Measurements from ENCODE around the gene VCPKMT.
"Not testable (repeated sequence)": the region's sequence is repeated elsewhere in the genome, so short reads cannot be mapped to it uniquely, and the experiment has no call there.

Gene VCPKMT

GRCh38 chr14:50092006-50092555 lies 24.3 kb downstream of the VCPKMT start:
- no peak for DNase-seq (ENCODE audit: low read depth in 2 of 2)

DNA sequence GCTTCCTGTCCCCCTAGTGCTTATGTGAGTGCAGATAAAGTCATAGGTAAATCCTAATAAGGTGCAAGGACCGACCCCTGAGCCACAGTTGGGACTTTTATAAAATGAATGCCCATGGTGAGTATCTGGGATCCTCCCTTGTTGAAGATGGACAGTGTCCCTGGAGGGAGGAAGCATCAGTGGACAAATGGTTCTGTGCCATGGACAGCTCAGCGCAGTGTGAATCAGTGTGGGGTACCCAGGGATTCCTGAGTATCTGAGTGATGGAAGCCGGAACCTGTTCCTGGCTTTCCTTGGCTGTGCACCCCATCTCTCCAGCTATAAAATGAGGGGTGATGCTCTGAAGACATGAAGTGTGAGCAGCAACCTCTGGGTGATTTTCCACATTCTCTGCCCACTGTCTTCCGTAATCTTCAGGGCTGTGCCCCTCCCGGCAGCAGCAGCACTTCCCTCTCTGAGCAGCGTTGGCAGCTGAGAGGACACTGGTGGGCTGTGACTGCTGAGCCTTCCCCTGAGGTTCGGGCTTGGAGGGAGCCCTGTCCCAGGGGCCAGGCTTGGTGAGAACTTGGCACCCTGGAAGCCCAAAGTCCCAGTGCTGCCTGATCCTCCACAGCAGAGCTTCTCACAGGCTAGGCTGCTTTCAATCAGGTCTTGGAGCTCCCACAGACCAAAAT lies 25.0 kb downstream of the VCPKMT start:
- no peak for DNase-seq (ENCODE audit: low read depth in 2 of 2)

GRCh38 chr14:50089208-50089607 lies 27.2 kb downstream of the VCPKMT start:
- no peak for DNase-seq (ENCODE audit: low read depth in 2 of 2)

DNA sequence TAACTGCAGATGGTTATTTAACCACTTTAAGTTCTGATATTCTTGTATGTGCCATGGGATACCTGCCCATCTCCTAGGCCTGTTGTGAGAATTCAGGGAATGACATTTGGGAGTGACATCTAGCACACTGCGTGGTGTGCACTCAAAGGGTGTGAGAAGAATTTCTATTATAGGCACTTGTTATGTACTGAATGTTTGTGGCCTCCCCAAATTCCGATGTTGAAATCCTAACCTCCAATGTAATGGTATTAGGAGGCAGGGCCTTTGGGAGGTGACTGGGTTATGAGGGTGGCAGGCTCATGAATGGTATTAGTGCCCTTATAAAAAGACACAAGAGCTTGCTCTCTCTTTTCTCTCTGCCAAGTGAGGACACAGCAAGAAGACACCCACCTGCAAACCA lies 27.6 kb downstream of the VCPKMT start:
- no peak for DNase-seq (ENCODE audit: low read depth in 2 of 2)

DNA sequence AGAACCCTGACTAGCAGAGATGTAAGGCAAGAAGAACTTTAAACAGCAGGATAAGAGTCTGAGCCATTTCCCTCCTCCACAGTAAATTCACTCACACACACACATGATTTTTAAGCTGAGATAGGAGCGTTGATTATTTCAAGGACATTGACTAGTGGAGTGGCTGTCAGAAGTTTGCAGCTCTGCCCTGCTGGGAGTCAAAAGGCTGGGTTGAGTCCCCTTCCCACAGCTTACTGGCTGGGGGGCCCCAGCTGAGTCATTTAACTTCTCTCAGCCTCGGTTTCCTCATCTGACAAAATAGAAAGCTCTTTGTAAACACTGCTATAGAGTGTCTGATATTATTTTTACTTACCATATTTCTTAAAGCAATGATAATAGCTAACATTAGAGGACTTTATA lies 28.3 kb downstream of the VCPKMT start:
- no peak for DNase-seq (ENCODE audit: low read depth in 2 of 2)

DNA sequence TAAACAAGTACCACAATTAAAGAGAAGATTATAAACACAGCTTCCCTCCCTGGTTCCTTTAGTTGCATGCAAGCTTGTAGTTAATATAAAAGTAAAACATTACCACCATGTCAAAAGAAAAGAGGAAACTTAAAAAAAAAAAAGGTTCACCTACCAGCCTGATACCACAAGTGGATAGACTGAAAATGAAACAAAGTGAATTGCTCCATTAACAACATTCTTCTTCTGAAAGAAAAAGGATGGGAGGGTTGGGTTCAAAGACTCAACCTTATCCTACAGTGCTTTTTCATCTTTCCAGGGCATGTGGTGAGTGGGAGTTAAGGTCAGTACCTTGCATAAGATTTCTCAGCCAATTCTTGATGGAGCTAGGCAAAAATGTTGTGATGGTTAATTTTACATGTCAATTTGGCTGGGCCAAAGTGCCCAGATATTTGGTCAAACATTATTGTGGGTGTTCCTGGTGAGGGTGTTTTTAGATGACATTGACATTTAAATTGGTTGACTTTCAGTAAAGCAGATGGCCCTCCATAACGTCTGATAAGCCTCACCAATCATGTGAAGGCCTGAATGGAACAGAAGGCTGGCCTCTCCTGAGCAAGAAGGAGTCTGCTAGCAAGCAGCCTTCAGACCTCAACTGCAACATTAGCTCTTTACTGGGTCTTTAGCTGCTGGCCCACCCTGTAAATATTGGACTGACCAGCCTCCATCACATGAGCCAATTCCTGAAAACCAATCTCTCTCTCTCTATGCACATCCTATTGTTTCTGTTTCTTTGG lies 28.8 kb downstream of the VCPKMT start:
- no peak for DNase-seq (ENCODE audit: low read depth in 2 of 2)

DNA sequence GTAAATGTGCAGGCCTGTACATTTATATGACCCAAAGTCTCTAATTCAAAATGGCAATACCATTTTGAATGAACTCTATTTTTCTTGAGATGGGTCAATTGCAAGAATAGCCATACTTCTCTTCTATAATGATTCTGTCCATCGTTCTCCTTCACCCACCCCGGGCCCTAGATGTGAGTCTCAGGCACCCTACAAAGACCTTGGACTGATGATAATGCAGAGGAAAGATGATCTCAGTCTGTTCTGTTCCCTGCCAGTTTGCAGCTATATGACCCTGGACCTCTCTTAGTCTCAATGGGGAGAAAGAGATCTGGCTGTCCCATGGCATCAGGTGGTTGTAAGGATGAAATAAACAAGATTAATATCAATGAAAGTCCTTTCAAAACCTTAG lies 30.1 kb downstream of the VCPKMT start:
- no peak for DNase-seq (ENCODE audit: low read depth in 2 of 2)

DNA sequence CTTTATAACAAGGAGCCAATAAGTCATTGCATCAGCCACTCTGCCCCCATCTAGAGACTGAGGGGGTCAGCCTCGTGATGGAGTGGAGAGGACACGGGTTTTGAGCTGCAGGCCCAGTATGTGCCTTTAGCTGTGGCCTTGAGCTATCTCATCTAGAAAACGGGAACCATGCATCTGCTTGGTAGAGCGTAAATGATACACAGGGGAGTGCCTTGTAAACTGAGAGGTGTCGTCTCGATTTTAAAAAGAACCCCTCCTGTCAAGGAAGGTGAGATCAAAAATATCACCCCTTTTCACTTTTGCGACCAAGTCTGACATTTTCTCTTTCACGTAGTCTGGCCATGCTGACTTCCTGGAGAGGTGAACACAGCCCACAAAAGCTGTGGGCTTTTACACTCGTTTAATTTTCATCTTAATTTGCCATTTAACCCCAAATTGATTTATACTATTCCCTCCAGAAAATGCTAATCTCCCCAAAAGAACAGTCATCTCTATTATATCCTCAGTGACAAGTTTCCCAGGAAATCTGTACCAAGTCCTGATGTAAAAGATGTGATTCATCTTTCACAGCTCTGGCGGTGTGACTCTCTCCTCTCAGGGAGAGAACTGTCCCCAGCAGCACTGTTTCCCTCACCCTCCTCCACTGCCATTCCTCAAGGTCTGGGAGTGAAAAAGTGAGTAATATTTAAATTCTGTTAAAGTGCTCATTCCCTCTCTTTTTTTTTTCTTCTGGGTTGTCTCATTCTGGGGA lies 30.6 kb downstream of the VCPKMT start:
- DNase-seq (ENCODE audit: low read depth in 2 of 2) = no peak

DNA sequence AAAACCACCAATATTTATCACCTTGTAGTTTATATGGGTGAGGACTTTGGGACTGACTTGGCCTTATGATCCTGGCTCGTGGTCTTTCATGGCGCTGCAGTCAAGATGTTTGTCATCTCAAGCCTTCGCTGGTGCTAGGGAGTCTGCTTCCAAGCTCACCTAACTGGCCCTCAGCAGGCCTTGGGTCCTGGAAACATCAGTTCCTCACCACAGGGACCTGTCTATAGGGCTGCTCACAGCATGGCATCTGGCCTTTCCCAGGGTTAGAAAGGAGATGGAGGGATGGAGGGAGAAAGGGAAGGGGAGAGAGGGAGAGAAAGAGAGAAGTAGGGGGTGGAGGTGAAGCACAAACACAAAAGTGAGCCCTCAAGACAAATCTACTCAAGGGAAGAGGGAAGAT lies 31.7 kb downstream of the VCPKMT start:
- no peak for DNase-seq (ENCODE audit: low read depth in 2 of 2)

DNA sequence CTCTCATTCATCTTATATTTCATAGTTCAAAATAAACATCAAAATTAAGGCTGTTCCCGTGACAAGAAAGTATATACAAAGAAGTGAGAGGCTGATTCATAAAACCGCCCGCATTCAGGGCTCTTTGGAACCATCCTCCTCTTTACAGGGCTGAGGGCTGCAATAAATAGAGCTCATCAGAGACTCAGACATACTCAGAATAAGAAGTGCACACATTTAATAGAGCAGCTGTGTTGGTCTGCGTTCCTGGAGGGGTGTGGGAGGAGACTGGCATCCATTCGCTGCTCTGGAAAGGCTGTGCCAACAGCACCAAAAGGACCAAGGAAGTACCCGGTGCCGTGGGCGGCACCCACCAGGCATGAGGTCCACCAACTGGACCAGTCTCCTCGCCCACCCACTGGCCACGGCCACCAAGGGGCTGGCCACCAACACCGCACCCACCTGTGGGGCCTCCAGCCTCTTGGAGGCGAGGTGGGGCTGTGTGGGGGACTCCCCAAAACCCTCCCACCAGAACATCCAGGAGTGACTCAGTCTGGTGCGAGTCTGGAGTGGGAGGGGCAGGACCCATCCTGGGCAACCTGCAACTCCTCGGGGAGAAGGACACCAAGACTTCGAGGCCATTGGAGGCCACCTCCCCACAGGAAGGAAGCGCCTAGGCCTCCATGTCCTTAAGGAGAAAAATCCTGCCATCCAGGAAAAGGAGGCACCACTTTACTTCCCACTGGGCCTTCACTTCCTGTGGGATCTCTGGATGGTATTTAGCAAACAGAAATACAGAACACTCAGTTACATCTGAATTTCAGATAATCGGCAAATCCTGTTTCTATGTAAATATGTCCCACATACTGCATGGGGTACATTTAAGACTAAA lies 32.7 kb downstream of the VCPKMT start:
- peak in 1 of 2 donors; percentile 42 for DNase-seq (ENCODE audit: low read depth in 2 of 2)

DNA sequence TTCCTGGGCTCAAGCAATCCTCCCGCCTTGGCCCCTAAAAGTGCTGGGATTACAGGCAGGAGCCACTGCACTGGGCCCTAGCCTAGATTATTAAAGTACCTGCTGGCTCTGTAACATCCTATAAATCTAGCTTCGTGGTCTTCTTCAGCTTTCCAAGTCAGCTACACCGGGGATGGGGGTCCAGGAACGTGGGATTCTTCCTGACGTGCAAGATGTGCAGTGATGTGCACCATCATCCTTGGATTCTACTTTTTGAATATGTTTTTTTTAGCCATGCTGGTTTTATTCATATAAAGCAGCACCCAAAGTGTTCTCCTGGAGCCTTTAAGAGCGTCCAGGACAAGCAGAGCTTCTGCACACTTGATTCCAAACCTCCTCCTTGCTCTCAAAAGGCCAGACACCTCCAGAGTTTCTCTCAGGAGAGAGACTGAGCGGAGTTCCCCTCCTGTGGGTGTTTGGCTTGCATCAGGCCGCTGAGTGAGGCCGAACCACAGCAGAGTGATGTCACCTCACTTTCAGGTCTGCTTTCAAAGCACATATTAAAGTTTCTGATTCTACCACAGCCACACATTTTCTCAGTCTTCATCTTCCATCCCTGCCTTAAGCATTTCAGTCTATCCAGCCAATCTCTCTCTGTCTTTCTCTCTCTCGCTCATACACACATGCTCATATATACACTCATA lies 33.4 kb downstream of the VCPKMT start:
- peak; percentile 63 to 75 for DNase-seq (ENCODE audit: low read depth in 2 of 2)

DNA sequence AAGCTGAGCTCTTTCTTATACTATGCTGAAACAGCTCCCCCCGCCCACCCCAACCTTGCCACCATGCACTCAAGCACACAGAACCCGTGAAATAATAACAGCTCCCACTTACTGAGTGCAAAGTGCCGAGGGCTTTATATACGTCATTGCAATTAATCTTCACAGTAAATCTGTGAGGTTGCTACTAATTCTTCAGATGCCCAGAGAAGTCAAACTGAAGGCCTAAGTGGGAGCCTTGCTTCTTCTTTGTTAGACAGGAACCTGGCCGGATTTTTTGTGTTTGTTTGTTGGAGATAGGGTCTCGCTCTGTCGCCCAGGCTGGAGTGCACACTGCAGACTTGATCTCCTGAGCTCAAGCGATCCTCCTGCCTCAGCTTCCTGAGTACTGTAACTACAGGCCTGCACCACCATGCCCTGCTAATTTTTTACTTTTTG lies 34.0 kb downstream of the VCPKMT start:
- peak in 1 of 2 donors; percentile 35 for DNase-seq (ENCODE audit: low read depth in 2 of 2)

DNA sequence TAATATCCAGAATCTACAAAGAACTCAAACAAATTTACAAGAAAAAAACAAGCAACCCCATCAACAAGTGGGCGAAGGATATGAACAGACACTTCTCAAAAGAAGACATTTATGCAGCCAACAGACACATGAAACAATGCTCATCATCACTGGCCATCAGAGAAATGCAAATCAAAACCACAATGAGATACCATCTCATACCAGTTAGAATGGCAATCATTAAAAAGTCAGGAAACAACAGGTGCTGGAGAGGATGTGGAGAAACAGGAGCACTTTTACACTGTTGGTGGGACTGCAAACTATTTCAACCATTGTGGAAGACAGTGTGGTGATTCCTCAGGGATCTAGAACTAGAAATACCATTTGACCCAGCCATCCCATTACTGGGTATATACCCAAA lies 37.3 kb downstream of the VCPKMT start:
- not testable (repeated sequence) for DNase-seq (ENCODE audit: low read depth in 2 of 2)

- DNase-seq (ENCODE audit: low read depth in 2 of 2) = not testable (repeated sequence)
Measured at GRCh38 chr14:50073663-50074062, 42.7 kb downstream of the VCPKMT start.

GRCh38 chr14:50072395-50072794 lies 44.0 kb downstream of the VCPKMT start:
- no peak for DNase-seq (ENCODE audit: low read depth in 2 of 2)

DNA sequence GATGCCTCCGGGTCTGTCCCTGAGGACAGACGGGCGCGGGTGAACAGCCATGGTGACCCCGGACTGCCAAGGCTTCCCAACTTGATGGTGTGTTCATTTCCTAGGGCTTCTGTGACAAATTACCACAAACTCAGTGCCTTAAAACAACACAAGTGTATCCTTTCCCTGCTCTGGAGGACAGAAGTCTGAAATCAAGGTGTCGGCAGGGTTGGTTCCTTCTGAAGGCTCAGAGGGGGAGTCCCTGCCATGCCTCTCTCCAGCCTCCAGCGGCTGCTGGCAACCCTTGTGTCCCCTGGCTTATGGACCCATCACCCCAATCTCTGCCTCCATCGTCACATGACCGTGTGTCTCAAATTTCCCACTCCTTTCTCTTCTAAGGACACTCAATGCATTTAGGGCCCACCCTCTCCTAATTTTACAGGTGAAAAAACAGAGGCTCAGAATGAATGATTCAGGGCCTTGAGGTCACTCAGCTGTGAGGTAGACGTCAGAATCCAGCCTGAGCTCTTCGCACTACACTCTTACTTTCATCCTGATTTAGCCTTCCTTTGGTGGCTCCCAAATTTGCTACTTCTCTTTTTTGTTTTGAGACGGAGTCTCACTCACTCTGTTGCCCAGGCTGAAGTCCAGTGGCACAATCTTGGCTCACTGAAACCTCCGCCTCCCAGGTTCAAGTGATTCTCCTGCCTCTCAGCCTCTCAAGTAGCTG lies 45.4 kb downstream of the VCPKMT start:
- DNase-seq (ENCODE audit: low read depth in 2 of 2) = no peak

DNA sequence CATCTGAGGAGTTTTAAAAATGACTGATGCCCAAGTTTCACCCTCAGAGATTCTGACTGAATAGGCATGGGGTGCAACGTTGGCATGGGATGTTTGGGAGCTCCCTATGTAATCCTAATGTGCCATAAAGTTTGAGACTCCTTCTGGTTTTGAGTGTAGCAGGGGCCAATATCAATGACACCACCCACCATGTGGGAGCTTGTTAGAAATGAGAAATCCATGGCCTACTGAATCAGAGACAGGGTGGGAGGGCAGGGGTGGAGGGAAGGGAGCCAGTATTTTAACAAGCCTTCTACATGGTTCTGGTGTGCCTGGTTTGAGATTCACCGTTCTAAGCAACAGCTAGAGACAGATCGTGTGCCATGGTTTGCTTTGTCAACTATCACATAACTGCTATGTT lies 46.1 kb downstream of the VCPKMT start:
- DNase-seq (ENCODE audit: low read depth in 2 of 2) = no peak

- DNase-seq (ENCODE audit: low read depth in 2 of 2) = no peak
Measured at GRCh38 chr14:50069325-50069724, 47.0 kb downstream of the VCPKMT start.

DNA sequence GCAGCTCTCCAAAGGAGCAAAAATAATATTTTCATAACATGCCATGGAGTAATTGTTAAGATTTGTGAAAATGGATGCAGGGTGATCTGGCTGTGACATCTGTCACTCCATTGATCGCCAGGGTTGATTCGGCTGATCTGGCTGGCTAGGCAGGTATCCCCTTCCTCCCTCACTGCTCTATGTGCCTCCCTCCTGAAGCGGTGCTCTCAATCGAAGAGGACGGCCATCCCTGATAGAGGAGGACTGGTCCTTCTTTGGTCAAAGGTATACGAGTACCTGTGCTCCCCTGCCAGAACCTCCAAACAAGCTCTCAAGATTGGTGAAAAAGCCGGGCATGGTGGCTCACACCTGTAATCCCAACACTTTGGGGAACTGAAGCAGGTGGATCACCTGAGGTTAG lies 47.9 kb downstream of the VCPKMT start:
- DNase-seq (ENCODE audit: low read depth in 2 of 2) = no peak
